GM19238 (cell line): Measurements from ENCODE around the gene MNS1.
A peak's percentile ranks its signal among the peaks of the same experiment; 100 is the strongest.
"Not testable (repeated sequence)": the region's sequence is repeated elsewhere in the genome, so short reads cannot be mapped to it uniquely, and the experiment has no call there.

Experiments
- DNase-seq: peaks from one replicate; pipeline ENCODE4 v3.0.0; 2011; ENCODE audit warnings: low spot score; ENCODE audit not compliant: insufficient read length

MNS1 gene

GRCh38 chr15:56464893-56465520 is at the start of gene MNS1:
TSS of gene MNS1 (minus strand) at chr15:56465137. CDS start at chr15:56464972, 165 bp downstream.
- DNase-seq = peak; percentile 76

GRCh38 chr15:56496635-56497034 is 31.7 kb upstream of the MNS1 start:
- DNase-seq = peak; percentile 27

DNA sequence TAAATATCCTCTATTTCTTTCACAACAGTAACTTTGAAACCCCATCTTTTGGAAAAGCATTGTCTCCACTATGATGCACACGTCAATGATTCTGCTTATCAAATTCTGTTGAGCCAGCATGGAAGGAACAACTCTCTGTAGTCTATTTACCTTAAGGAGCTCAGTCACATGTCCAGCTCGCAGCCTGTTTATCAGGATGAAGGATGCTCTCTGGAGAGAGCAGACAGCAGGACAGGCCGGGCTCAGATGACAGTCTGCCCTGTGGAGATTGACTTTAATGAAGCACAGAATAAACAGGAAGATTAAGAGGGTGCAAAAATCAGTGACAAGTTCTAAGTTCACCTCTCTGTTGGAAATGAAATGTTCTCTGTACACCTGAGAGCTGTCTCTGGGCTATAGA is 30.6 kb upstream of the MNS1 start:
- DNase-seq = no peak

GRCh38 chr15:56495053-56495452 is 30.1 kb upstream of the MNS1 start:
- DNase-seq = no peak

DNA sequence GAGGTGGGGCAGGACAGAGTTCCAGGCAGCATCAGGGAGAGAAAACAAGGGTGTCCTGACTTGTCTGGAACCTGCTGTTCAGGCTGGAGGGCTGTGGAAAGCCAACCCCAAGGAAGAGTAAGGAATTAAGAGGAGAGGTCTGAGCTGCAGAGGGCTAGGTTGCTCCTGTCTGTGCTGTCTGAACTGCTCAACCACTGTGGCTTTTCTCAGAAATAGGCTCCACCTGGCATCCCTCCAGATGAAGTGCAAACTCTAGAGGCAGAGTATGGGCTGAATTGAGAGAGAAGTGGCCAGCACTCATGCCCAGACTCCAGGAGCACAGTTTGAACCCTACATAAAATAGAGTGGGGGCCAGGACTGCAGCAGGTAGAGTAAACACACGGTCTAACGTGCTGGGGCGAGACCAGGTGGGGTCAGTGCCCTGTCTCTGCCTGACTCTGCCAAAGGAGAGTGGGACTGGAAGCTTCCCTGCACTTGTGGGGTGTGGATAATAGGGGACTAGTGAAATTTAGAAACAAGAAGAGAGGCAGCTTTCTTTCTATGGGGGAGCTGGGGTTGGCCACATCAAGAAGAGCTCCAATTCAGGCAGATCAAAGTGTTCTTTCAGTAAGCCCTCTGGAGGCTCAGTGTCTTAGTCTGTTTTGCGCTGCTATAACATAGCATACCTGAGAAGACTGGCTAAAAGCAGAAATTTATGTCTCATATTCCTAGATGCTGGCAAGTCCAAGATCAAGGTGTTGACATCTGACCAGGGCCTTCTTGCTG is 28.0 kb upstream of the MNS1 start:
- no peak for DNase-seq

DNA sequence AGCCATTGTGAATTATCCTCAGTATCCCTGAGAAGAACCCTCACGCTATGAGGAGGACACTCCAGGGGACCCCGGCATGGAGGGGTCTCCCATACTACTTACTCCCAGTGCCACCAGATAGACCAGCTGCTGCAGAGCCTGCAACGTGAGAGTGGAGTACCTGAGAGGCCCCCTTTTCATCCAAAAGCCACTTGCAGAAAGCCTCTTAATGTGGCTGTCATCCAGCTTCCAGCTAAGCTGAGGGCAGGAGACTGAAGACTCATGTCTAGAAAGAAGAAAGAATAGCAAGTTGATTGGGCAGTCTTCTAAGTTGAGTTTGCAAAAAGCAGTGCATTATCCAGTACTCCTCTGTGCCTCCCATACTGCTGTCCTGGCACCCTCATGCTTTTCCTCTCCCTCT is 27.3 kb upstream of the MNS1 start:
- no peak for DNase-seq

DNA sequence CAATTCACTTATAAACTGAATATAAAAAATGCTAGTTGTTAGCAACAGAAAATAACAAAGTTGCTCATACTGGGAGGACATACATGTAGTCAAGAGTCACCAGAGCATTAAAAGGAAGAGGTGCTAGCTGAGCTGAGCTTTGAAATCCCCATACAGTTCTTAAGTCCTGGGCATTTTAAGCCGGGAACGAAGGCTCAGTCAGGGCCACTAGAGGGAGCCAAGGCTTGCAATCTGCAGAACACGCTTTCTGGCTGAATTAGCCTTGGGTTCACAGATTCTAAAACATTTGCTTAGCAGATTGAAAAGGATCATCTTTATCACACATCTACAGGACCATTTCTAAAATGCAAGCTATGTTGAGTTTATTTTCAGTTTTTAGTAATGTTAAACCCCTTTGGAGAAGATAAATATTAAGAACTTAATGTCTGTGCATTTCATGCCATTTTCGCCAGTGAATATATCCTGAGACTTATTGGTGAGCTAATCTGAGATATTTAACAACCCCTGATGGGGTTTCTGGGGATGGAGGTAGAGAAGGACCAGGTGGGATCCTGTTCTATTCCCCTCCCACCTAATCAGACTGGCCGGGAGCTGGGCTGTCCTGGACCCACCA is 26.3 kb upstream of the MNS1 start:
- DNase-seq = peak; percentile 42

DNA sequence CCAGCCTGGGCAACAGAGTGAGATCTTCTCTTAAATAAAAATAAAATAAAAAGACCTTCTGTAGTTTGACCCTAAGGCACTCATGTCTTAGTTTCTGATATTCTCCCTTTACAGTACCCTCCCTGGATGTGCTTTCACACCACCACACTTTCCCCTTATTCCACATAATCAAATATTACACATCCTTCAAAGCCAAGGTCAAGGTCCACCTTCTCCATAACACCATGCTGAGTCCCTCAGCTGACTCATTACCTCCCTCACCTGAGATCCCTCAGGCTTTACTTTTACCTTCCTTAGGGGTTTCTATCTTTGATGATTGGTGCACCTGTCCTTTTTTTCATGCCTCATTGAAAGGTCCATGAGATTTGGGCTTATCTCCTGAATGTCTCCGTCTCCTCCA is 25.5 kb upstream of the MNS1 start:
- DNase-seq = no peak

GRCh38 chr15:56486206-56486605 is 21.3 kb upstream of the MNS1 start:
- DNase-seq = not testable (repeated sequence)

GRCh38 chr15:56485426-56485825 is 20.5 kb upstream of the MNS1 start:
- not testable (repeated sequence) for DNase-seq

DNA sequence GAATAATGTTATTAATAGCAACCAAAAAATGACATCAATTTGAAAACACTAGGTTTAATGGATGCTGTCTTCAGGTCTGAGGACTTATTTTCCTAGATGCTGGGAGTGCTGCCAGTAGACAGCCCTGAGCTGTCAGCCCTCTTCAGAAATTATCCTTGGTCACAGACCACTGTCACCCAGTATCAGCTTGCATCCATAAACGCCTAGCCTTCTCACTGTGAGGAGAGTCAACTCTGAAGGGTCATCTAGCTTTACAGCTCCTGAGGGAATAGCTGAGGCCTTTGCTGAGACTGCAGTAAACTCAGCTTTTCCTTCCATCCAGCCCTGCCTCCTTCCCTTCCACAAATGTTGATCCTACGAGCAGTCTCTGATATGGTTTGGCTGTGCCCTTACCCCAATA is 19.4 kb upstream of the MNS1 start:
- DNase-seq = no peak

DNA sequence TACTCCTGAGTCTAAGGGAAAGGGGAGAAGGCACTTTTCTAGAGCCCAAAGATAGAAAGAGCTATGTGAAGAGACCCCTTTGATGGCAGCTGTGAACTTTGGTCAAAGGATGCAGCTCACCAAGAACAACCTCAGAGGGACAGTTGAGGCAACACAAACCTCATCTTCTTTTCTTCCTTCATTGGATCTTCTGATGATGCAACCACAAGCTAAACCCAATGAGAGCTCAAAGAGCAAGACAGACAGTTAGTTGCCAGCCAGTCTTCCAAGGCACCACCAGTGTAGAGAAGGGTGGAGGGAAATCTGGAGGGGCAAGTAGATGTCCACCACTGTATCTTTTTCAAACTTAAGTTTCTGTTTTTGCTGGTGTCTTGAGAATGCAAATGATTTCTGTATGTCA is 10.4 kb upstream of the MNS1 start:
- DNase-seq = no peak

GRCh38 chr15:56473017-56473416 is 8.1 kb upstream of the MNS1 start:
- DNase-seq = no peak

GRCh38 chr15:56472278-56472677 is 7.3 kb upstream of the MNS1 start:
- DNase-seq = no peak

GRCh38 chr15:56471440-56472069 is 6.6 kb upstream of the MNS1 start:
- no peak for DNase-seq

- DNase-seq = no peak
Observed at GRCh38 chr15:56469483-56469882, 4.5 kb upstream of the MNS1 start.

DNA sequence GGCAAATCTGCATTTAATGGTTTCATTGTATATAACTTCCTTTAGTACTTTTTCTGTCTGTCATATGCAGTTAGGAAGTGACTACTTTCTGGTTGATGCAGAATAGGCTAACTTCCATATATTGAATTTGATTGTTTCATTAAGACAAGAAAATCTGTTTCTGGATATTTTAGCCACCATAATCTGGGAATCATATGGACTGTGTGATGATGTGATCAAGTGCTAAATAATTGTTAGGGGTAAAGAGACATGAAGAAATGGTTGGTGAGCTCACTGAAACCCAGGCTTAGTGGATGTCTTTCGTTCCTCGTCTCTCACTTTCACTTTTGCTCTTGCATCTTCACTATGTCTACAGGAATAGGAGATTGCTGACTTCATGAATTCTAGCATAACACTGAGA is 3.5 kb upstream of the MNS1 start:
- DNase-seq = peak; percentile 17

DNA sequence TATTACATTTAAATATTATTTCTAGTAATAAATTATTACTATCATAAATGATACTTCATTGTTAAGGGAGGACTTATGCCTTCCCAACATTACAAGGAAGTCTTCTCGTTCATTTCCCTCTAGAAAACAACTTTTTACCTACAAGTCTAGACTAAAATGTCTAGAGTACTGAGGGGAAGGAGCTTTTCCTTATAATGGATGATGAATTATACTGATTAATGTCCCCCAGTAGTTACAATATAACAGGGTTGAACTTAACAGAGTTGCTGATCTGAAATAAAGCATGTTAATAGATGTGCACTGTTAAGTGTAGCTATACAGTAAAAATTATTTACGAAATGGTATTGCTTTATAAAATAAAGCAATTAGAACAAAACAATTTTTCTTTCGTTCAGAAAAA is 2.7 kb upstream of the MNS1 start:
- DNase-seq = no peak

DNA sequence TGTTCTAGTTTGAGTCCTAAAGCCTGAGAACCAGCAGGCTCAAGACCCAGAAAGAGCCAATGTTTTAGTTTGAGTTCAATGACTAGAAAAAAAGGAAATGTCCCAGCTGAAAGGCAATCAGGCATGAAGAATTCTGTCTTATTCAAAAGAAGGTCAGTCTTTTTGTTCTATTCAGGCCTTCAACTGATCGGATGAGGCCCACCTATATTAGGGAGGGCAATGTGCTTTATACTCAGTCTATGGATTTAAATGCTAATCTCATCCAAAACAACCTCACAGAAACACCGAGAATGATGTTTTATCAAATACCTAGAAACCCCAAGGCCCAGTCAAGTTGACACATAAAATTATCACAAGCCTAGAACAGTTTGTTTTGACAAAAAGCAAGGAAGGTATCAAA is 4.0 kb downstream of the MNS1 start:
- no peak for DNase-seq

- DNase-seq = no peak
Observed at GRCh38 chr15:56460071-56460470, 4.9 kb downstream of the MNS1 start.

GRCh38 chr15:56459096-56459495 is 5.8 kb downstream of the MNS1 start:
- no peak for DNase-seq

DNA sequence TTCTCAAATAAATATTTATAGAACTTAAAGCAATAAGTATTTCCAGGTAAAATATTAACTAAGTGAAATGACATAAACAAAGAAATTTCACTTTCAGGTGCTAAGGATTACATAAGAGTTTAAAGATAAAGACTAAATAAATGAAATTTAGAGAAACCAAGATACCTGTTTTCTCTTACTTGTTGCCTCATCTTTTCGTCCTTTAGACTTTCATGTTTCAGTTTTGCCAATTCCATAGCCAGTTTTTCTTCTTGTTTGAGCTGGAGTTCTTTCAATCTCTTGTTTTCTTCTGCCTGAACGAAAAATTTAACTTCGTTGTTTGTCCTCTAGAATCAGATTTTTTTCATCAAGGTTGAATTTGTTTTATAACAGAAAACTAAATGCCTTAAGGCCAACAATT is 8.7 kb downstream of the MNS1 start:
- DNase-seq = no peak
